ENCODE data around the gene KRTAP13-1. TPM values are rescaled to one million over a fixed set of nuclear protein-coding genes. Genes with fewer than 3 reads are reported as not detected.

Gene KRTAP13-1
- total and polyA plus RNA-seq, 2 of the 4 experiments (the other 2 are of a cell fraction): not detected

GRCh38 chr21:30437010-30437565, 41.3 kb downstream of the KRTAP13-1 start:
- ChIA-PET POLR2A (ENCODE audit: unreplicated experiment) (no interaction called here), CTCF (interaction anchor here (0.7 kb wide), 1 partner anchor 9 kb away, joined by 3 read pairs; no protein-coding TSS in a partner anchor)
- Histone ChIP-seq H3K23ac (ENCODE audit: low read depth, low read length) (no peak overlapping the region), H3K56ac (ENCODE audit: extremely low read depth, insufficient read depth, low read length) (no peak overlapping the region), H2AK9ac (replicated peaks; ENCODE audit: low read depth, low read length, poor library complexity) (no peak overlapping the region), H4K20me1 (ENCODE audit: insufficient read depth, low read length) (no peaks in the 10 kb centered on the region), H2BK20ac (ENCODE audit: low read depth, low read length) (no peak overlapping the region), H3K4ac (ENCODE audit: low read depth, low read length) (no peak overlapping the region), H4K8ac (ENCODE audit: low read depth in 2 of 2, low read length in 2 of 2) (no peak overlapping the region), H3K9me3 (ENCODE audit: control insufficient read depth, insufficient read depth, low read length) (peaks cover 13% of the 10 kb centered on the region), H3K9ac (ENCODE audit: low read depth, low read length) (no peak overlapping the region), H2AFZ (replicated peaks; ENCODE audit: low read length, poor library complexity) (no peak overlapping the region), H3K18ac (ENCODE audit: low read depth, low read length) (no peak overlapping the region), H2BK5ac (ENCODE audit: low read depth, low read length, poor library complexity, severe bottlenecking) (no peak overlapping the region), H3K4me3 (ENCODE audit: insufficient read depth, low read depth, low read length) (no peak overlapping the region), H3K79me1 (ENCODE audit: low read depth in 1 of 2, low read length in 2 of 2) (no peaks in the 10 kb centered on the region), H2BK120ac (ENCODE audit: low read depth, low read length) (no peak overlapping the region), H2BK15ac (ENCODE audit: low read depth, low read length) (no peak overlapping the region), H3K4me1 (ENCODE audit: control insufficient read depth, insufficient read depth, low read length) (no peaks in the 10 kb centered on the region), H2AK5ac (ENCODE audit: low read depth, low read length) (no peak overlapping the region), H3K36me3 (ENCODE audit: control insufficient read depth, insufficient read depth, low read length) (no peaks in the 10 kb centered on the region), H3K4me2 (ENCODE audit: low read depth, low read length) (no peak overlapping the region), H4K91ac (ENCODE audit: insufficient read depth, low read depth, low read length) (no peak overlapping the region), H3K14ac (replicated peaks; ENCODE audit: low read depth, low read length) (no peak overlapping the region), H3K27me3 (ENCODE audit: control insufficient read depth, insufficient read depth, low read length) (no peaks in the 10 kb centered on the region), H4K5ac (ENCODE audit: low read depth, low read length) (no peak overlapping the region), H3K27ac (ENCODE audit: insufficient read depth, low read length) (no peak overlapping the region), H3K9me1 (ENCODE audit: insufficient read depth, low read length) (no peaks in the 10 kb centered on the region)
- TF ChIP-seq MXI1 (IDR thresholded peaks at IDR 0.05; ENCODE audit: borderline replicate concordance, low read depth, low read length) (no peak), MAZ (IDR thresholded peaks at IDR 0.05; ENCODE audit: borderline replicate concordance, low read depth, low read length) (no peak), NFE2L2 (IDR thresholded peaks at IDR 0.05; ENCODE audit: low read depth, low read length) (no peak), RCOR1 (IDR thresholded peaks at IDR 0.05; ENCODE audit: insufficient replicate concordance, low read length) (no peak), MAFK (IDR thresholded peaks at IDR 0.05; ENCODE audit: low read depth, low read length) (no peak), CHD1 (IDR thresholded peaks at IDR 0.05; ENCODE audit: low read depth, low read length) (no peak), FOS (IDR thresholded peaks at IDR 0.05; ENCODE audit: low read depth, low read length) (no peak), BHLHE40 (IDR thresholded peaks at IDR 0.05; ENCODE audit: low read depth, low read length) (no peak), ELK1 (IDR thresholded peaks at IDR 0.05; ENCODE audit: borderline replicate concordance, low read depth, low read length) (no peak), RFX5 (IDR thresholded peaks at IDR 0.05; ENCODE audit: low read depth, low read length) (no peak), RAD21 (IDR thresholded peaks at IDR 0.05; ENCODE audit: low read length) (no peak), SMC3 (IDR thresholded peaks at IDR 0.05; ENCODE audit: low read depth, low read length) (no peak), CEBPB (IDR thresholded peaks at IDR 0.05; ENCODE audit: low read depth, low read length) (no peak), POLR2A (IDR thresholded peaks at IDR 0.05; ENCODE audit: low read depth, low read length) (no peak)
- TF ChIP-seq, protein P1, sequence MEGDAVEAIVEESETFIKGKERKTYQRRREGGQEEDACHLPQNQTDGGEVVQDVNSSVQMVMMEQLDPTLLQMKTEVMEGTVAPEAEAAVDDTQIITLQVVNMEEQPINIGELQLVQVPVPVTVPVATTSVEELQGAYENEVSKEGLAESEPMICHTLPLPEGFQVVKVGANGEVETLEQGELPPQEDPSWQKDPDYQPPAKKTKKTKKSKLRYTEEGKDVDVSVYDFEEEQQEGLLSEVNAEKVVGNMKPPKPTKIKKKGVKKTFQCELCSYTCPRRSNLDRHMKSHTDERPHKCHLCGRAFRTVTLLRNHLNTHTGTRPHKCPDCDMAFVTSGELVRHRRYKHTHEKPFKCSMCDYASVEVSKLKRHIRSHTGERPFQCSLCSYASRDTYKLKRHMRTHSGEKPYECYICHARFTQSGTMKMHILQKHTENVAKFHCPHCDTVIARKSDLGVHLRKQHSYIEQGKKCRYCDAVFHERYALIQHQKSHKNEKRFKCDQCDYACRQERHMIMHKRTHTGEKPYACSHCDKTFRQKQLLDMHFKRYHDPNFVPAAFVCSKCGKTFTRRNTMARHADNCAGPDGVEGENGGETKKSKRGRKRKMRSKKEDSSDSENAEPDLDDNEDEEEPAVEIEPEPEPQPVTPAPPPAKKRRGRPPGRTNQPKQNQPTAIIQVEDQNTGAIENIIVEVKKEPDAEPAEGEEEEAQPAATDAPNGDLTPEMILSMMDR (conservative IDR thresholded peaks at IDR 0.05; ENCODE audit: low read depth, low read length): no peak
- TF ChIP-seq, protein P2, sequence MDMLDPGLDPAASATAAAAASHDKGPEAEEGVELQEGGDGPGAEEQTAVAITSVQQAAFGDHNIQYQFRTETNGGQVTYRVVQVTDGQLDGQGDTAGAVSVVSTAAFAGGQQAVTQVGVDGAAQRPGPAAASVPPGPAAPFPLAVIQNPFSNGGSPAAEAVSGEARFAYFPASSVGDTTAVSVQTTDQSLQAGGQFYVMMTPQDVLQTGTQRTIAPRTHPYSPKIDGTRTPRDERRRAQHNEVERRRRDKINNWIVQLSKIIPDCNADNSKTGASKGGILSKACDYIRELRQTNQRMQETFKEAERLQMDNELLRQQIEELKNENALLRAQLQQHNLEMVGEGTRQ (IDR thresholded peaks at IDR 0.05; ENCODE audit: low read depth, low read length): no peak
- intact Hi-C loops (cut with micrococcal nuclease) (no loop called here), in situ Hi-C loops (cut with MboI; ENCODE audit: low sequenced_read_pairs) (no loop called here), dilution Hi-C loops (cut with HindIII; ENCODE audit: low sequenced_read_pairs, unreplicated experiment) (no loop called here)
- DNase-seq (no peak), ATAC-seq (ENCODE audit: low read depth) (no peak)
- no TSS peak for BruUV-seq (replicated peaks)
- WGBS, 2 experiments (ENCODE audit: extremely low coverage in 2 of 2, insufficient read length in 1 of 2): no CpG with 5 or more reads among the region's 3 CpGs
